ENCODE data around the gene SPACDR.

The SPACDR gene

GRCh38 chr7:100407285-100408180, 56.5 kb downstream of the SPACDR start:
- FAIRE-seq = no peak

- no peak for FAIRE-seq
Measured at GRCh38 chr7:100406767-100407166, 57.3 kb downstream of the SPACDR start.

Data from colon (tissue), 2 donors.